HCT116 (cell line): Measurements from ENCODE around the gene PPP2R5C. TPM values are rescaled to one million over a fixed set of nuclear protein-coding genes. Genes with fewer than 3 reads are reported as not detected.

Experiments
- ATAC-seq: fragments of 200-7000 bp; cut with Tn5 transposase; 2 replicates; pipeline ENCODE4 v1.9.1; 2020; ENCODE audit warnings: mild to moderate bottlenecking, moderate library complexity
- BruUV-seq: library from RNA; stranded (reverse); fragments of 400-500 nt; replicated peaks from 2 replicates; lab custom pipeline; 2021; lab: Mats Ljungman, UMichigan
- CTCF ChIA-PET: fragments of 300-600 bp; sonication (Branson Sonifier 250); formaldehyde crosslinking; loops from one replicate; lab custom pipeline; 2021; ENCODE audit warnings: antibody characterized with exemption; lab: Charles Lee
- POLR2A ChIA-PET: fragments of 300-600, 350-600 bp; sonication (Branson Sonifier 250); formaldehyde crosslinking; loops from one replicate; lab custom pipeline; 2021; ENCODE audit warnings: antibody characterized with exemption; lab: Charles Lee
- RAD21 ChIA-PET, 2 experiments: fragments of 300-600 bp; sonication (Branson Sonifier 250); formaldehyde crosslinking; loops; one replicate each; lab custom pipeline; 2023; ENCODE audit warnings: low total read pairs in 2 of 2; ENCODE audit not compliant: uncharacterized antibody in 2 of 2, unreplicated experiment in 2 of 2, low non-redundant PET in 1 of 2; lab: Charles Lee
- DNase-seq: peaks from one replicate; pipeline ENCODE4 v3.0.0-alpha.2; 2010; ENCODE audit warnings: low read depth, low spot score
- H2AFZ ChIP-seq: fragments of 200-600 bp; shearing (Covaris generic), sonication (generic); 2 replicates; pipeline ENCODE4 v1.6.1; 2017; ENCODE audit warnings: low read depth, mixed run types, mixed read lengths, antibody characterized with exemption, low read length; ENCODE audit not compliant: poor library complexity, severe bottlenecking
- H3K27ac ChIP-seq: 2 replicates; pipeline ENCODE4 v1.5.1; 2012; ENCODE audit warnings: low read depth, low read length
- H3K27me3 ChIP-seq: fragments of 200-600 bp; sonication (generic); 2 replicates; pipeline ENCODE4 v1.6.1; 2016; ENCODE audit warnings: mixed run types, low read length, mixed read lengths; ENCODE audit not compliant: insufficient read depth
- H3K36me3 ChIP-seq, 2 experiments: fragments of 200-500 bp in 1 of 2; fragments of 200-600 bp in 1 of 2; sonication (Bioruptor generic) in 1 of 2; sonication (generic) in 1 of 2; 2 replicates each; pipeline versions ENCODE4 v1.5.1 to v1.6.1; 2014 to 2016; ENCODE audit warnings: low read length in 2 of 2, inconsistent platforms in 1 of 2, mixed read lengths in 1 of 2, mixed run types in 1 of 2; ENCODE audit not compliant: insufficient read depth in 2 of 2, control insufficient read depth in 1 of 2
- H3K4me1 ChIP-seq, 2 experiments: fragments of 200-600 bp in 1 of 2; sonication (generic) in 1 of 2; 2 replicates each; pipeline versions ENCODE4 v1.5.1 to v1.6.1; 2012 to 2017; ENCODE audit warnings: low read length in 2 of 2, inconsistent platforms in 1 of 2, mild to moderate bottlenecking in 1 of 2, mixed read lengths in 1 of 2, mixed run types in 1 of 2, moderate library complexity in 1 of 2; ENCODE audit not compliant: insufficient read depth in 2 of 2, control insufficient read depth in 1 of 2
- H3K4me2 ChIP-seq: fragments of 200-600 bp; sonication (generic); 2 replicates; pipeline ENCODE4 v1.6.1; 2017; ENCODE audit warnings: mixed run types, low read length, mixed read lengths
- H3K4me3 ChIP-seq, 2 experiments: fragments of 200-600 bp in 1 of 2; sonication (generic) in 1 of 2; replicated peaks in 1 of 2; 2 replicates each; pipeline ENCODE4 v1.5.1; 2011 to 2016; ENCODE audit warnings: low read length in 2 of 2, control low read depth in 1 of 2, low read depth in 1 of 2, mild to moderate bottlenecking in 1 of 2, mixed read lengths in 1 of 2, mixed run types in 1 of 2
- H3K79me2 ChIP-seq: fragments of 200-600 bp; sonication (generic); 2 replicates; pipeline ENCODE4 v1.6.1; 2017; ENCODE audit warnings: mild to moderate bottlenecking, mixed run types, low read length, moderate library complexity, mixed read lengths; ENCODE audit not compliant: insufficient read depth
- H3K9ac ChIP-seq: fragments of 200-600 bp; sonication (generic); 2 replicates; pipeline ENCODE4 v1.6.1; 2016; ENCODE audit warnings: low read length, mixed read lengths
- H3K9me2 ChIP-seq: fragments of 200-600 bp; sonication (generic), shearing (Covaris generic); 2 replicates; pipeline ENCODE4 v1.6.1; 2017; ENCODE audit warnings: mixed run types, mild to moderate bottlenecking, moderate library complexity; ENCODE audit not compliant: insufficient read depth
- H3K9me3 ChIP-seq, 2 experiments: fragments of 200-500 bp in 1 of 2; fragments of 200-600 bp in 1 of 2; sonication (Bioruptor generic) in 1 of 2; sonication (generic) in 1 of 2; 2 replicates each; pipeline ENCODE4 v1.6.1; 2014 to 2017; ENCODE audit warnings: low read length in 2 of 2, mixed read lengths in 2 of 2, inconsistent platforms in 1 of 2, low read depth in 1 of 2, mild to moderate bottlenecking in 1 of 2, mixed run types in 1 of 2, moderate library complexity in 1 of 2; ENCODE audit not compliant: control insufficient read depth in 1 of 2, insufficient read depth in 1 of 2
- H4K20me1 ChIP-seq: fragments of 200-600 bp; sonication (generic), shearing (Covaris generic); 2 replicates; pipeline ENCODE4 v1.6.1; 2017; ENCODE audit warnings: mixed run types, mild to moderate bottlenecking, moderate library complexity; ENCODE audit not compliant: insufficient read depth
- CBX3 ChIP-seq: IDR thresholded peaks from 2 replicates; pipeline ENCODE4 v1.6.1; 2012; ENCODE audit warnings: low read depth
- CEBPB ChIP-seq: IDR thresholded peaks from 2 replicates; pipeline ENCODE4 v1.6.1; 2012; ENCODE audit warnings: low read depth
- EGR1 ChIP-seq: IDR thresholded peaks from 2 replicates; pipeline ENCODE4 v1.6.1; 2012; ENCODE audit warnings: low read depth
- ELF1 ChIP-seq: IDR thresholded peaks from 2 replicates; pipeline ENCODE4 v1.6.1; 2012; ENCODE audit warnings: low read depth, borderline replicate concordance
- EZH2phosphoT487 ChIP-seq: fragments of 200-600 bp; IDR thresholded peaks from 2 replicates; pipeline ENCODE4 v1.6.1; 2018; ENCODE audit warnings: antibody characterized with exemption, borderline replicate concordance
- FOSL1 ChIP-seq: IDR thresholded peaks from 2 replicates; pipeline ENCODE4 v1.6.1; 2012; ENCODE audit warnings: low read depth
- JUND ChIP-seq: IDR thresholded peaks from 2 replicates; pipeline ENCODE4 v1.6.1; 2012
- POLR2A ChIP-seq: IDR thresholded peaks from 2 replicates; pipeline ENCODE4 v1.7.0; 2011; ENCODE audit warnings: borderline replicate concordance; ENCODE audit not compliant: insufficient read depth, insufficient read length; ENCODE audit errors: extremely low read depth
- POLR2AphosphoS5 ChIP-seq: IDR thresholded peaks from 2 replicates; pipeline ENCODE4 v1.6.1; 2011; ENCODE audit warnings: mild to moderate bottlenecking, low read depth, low read length, moderate library complexity
- RAD21 ChIP-seq: IDR thresholded peaks from 2 replicates; pipeline ENCODE4 v1.6.1; 2012; ENCODE audit warnings: low read depth, mild to moderate bottlenecking
- SIN3A ChIP-seq: IDR thresholded peaks from 2 replicates; pipeline ENCODE4 v1.6.1; 2012; ENCODE audit warnings: low read depth
- SP1 ChIP-seq: IDR thresholded peaks from 2 replicates; pipeline ENCODE4 v1.6.1; 2012; ENCODE audit warnings: low read depth
- SRF ChIP-seq: IDR thresholded peaks from 2 replicates; pipeline ENCODE4 v1.6.1; 2012; ENCODE audit warnings: low read depth
- TCF7L2 ChIP-seq: IDR thresholded peaks from 2 replicates; pipeline ENCODE4 v1.7.0; 2011; ENCODE audit warnings: borderline replicate concordance, inconsistent platforms; ENCODE audit not compliant: insufficient read depth, insufficient read length; ENCODE audit errors: extremely low read depth
- YY1 ChIP-seq: IDR thresholded peaks from 2 replicates; pipeline ENCODE4 v1.6.1; 2011; ENCODE audit warnings: low read length, low read depth, moderate library complexity, mild to moderate bottlenecking; ENCODE audit not compliant: insufficient replicate concordance; ENCODE audit errors: extremely low read depth
- intact Hi-C: fragments of 100-400 bp; cut with micrococcal nuclease; formaldehyde crosslinking; loops from 2 replicates; pipeline ENCODE4 v1.10.0; 2022
- total RNA-seq: library from RNA; stranded (reverse); gene quantifications from one replicate; pipeline ENCODE4 v1.2.1, GENCODE V29; 2021; ENCODE audit not compliant: unreplicated experiment
- TF ChIP-seq, protein P1 (sequence below), 3 experiments: fragments of 200-600 bp in 1 of 3; sonication (generic) in 1 of 3; IDR thresholded peaks in 2 of 3; conservative IDR thresholded peaks in 1 of 3; 2 replicates each; pipeline ENCODE4 v1.5.1; 2012 to 2017; ENCODE audit warnings: low read depth in 2 of 3, low read length in 2 of 3, antibody characterized with exemption in 1 of 3, borderline replicate concordance in 1 of 3, control low read depth in 1 of 3, mild to moderate bottlenecking in 1 of 3, mixed read lengths in 1 of 3, mixed run types in 1 of 3, moderate library complexity in 1 of 3; ENCODE audit not compliant: insufficient read depth in 1 of 3
- TF ChIP-seq, protein P2 (sequence below): IDR thresholded peaks from 2 replicates; pipeline ENCODE4 v1.6.1; 2012

The PPP2R5C gene
- total RNA-seq, 1 experiment from 2014 or later = 117 TPM

DNA sequence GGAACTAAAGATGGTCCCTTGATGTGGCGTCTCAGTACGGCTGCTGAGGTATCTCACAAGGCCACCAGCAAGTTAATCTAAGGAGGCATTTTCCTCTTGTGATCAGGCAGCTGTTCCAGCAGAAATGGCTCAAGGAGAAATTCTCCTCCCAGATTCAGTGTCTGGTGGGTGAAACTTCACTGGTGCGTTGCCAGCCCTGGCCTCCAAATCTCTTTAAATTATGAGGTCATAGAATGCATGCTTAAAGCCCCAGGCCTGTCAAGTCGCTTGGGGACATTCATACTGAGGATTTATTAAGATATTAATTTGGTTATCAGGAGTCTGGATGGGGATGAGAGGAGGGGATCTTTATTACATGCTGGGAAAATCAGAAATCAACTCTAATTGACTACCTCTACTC lies 72.9 kb downstream of the PPP2R5C start:
- H2AFZ ChIP-seq = no peak overlapping the region
- no peak overlapping the region for H3K4me2 ChIP-seq
- CTCF ChIA-PET = no interaction called here
- H3K36me3 ChIP-seq = no peaks in the 10 kb centered on the region
- H3K9me2 ChIP-seq = no peaks in the 10 kb centered on the region
- RAD21 ChIA-PET = no interaction called here
- no peaks in the 10 kb centered on the region for H3K27me3 ChIP-seq
- TF ChIP-seq RAD21 = no peak
- no peak for TF ChIP-seq FOSL1
- TF ChIP-seq CEBPB = no peak
- no peak for TF ChIP-seq SRF
- TF ChIP-seq SIN3A = no peak
- no peak for TF ChIP-seq ELF1
- no peak for TF ChIP-seq POLR2AphosphoS5
- no peak for TF ChIP-seq TCF7L2
- ATAC-seq (no peak), DNase-seq (no peak)
- H4K20me1 ChIP-seq = 0 out of 2 replicates have a peak, but pooled peaks cover 4% of the 10 kb centered on the region
- no peak overlapping the region for H3K27ac ChIP-seq
- no peak overlapping the region for H3K4me3 ChIP-seq
- 0 out of 4 replicates have a peak, but pooled peaks cover 0 to 2% of the 10 kb centered on the region in 2 experiments for H3K4me1 ChIP-seq
- no peaks in the 10 kb centered on the region for H3K9me3 ChIP-seq
- no TSS peak for BruUV-seq
- intact Hi-C loops = no loop called here
- no peak overlapping the region for H3K9ac ChIP-seq
- POLR2A ChIA-PET = no interaction called here
- H3K79me2 ChIP-seq = peaks cover 84% of the 10 kb centered on the region

DNA sequence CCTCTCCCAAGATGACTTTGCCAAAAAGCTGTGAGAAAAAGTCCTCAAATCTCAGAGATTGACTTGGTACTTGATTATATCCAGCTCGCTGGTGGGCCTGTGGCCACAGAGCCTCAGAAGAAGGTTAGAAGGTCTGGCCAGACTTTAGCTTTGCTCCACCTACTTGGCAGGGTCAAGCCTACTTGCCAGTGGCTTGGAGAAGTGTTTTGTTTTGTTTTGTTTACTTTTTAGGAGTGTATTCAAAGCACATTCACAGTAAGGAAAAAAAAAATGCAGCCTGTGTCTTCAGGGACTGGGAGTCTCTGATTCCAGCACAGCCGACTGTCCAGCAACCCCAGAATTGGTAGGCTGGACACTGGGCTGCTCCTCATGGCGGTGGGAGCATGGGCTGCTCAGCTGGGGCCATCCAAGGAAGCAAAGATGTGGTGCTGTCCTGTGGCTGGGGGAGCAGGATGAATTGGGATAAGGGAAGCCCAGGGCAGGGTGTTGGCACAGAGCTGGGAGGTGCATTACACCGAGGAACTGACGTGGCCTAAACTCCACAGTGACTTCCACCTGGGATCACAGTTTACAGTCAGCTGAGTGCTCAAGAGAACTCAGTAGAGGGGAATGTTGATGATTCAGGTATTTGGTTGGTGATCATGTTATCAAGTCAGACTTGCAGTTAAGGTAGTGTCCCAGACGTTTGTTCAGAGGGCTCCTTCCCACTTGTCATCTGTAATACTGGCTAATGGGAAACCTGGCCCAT lies 73.5 kb downstream of the PPP2R5C start:
- Histone ChIP-seq H3K9ac (no peak overlapping the region), H3K4me1 (0 out of 4 replicates have a peak, but pooled peaks cover 0 to 2% of the 10 kb centered on the region in 2 experiments), H3K27ac (no peak overlapping the region), H2AFZ (no peak overlapping the region), H3K9me2 (no peaks in the 10 kb centered on the region), H4K20me1 (0 out of 2 replicates have a peak, but pooled peaks cover 4% of the 10 kb centered on the region), H3K79me2 (peaks cover 78% of the 10 kb centered on the region), H3K36me3 (no peaks in the 10 kb centered on the region), H3K27me3 (no peaks in the 10 kb centered on the region), H3K4me2 (no peak overlapping the region), H3K9me3 (no peaks in the 10 kb centered on the region), H3K4me3 (no peak overlapping the region)
- ChIA-PET RAD21 (no interaction called here), CTCF (no interaction called here), POLR2A (no interaction called here)
- ATAC-seq (no peak), DNase-seq (no peak)
- intact Hi-C loops = no loop called here
- no TSS peak for BruUV-seq
- no peak for TF ChIP-seq ELF1
- no peak for TF ChIP-seq JUND
- no peak for TF ChIP-seq TCF7L2
- no peak for TF ChIP-seq POLR2A
- TF ChIP-seq EGR1 = no peak
- TF ChIP-seq, protein P1, sequence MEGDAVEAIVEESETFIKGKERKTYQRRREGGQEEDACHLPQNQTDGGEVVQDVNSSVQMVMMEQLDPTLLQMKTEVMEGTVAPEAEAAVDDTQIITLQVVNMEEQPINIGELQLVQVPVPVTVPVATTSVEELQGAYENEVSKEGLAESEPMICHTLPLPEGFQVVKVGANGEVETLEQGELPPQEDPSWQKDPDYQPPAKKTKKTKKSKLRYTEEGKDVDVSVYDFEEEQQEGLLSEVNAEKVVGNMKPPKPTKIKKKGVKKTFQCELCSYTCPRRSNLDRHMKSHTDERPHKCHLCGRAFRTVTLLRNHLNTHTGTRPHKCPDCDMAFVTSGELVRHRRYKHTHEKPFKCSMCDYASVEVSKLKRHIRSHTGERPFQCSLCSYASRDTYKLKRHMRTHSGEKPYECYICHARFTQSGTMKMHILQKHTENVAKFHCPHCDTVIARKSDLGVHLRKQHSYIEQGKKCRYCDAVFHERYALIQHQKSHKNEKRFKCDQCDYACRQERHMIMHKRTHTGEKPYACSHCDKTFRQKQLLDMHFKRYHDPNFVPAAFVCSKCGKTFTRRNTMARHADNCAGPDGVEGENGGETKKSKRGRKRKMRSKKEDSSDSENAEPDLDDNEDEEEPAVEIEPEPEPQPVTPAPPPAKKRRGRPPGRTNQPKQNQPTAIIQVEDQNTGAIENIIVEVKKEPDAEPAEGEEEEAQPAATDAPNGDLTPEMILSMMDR (IDR thresholded peaks at IDR 0.05 in 2 of 3, conservative IDR thresholded peaks at IDR 0.05 in 1 of 3; ENCODE audit: borderline replicate concordance in 1 of 3, insufficient read depth in 1 of 3, low read depth in 2 of 3, low read length in 2 of 3) = no peak
- TF ChIP-seq POLR2AphosphoS5 = no peak
- no peak for TF ChIP-seq SP1
- TF ChIP-seq, protein P2, sequence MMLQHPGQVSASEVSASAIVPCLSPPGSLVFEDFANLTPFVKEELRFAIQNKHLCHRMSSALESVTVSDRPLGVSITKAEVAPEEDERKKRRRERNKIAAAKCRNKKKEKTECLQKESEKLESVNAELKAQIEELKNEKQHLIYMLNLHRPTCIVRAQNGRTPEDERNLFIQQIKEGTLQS = no peak
- no peak for TF ChIP-seq SRF
- no peak for TF ChIP-seq YY1
- TF ChIP-seq CBX3 = no peak
- TF ChIP-seq CEBPB = no peak
- TF ChIP-seq EZH2phosphoT487 = no peak
- no peak for TF ChIP-seq RAD21
